NT2/D1 (cell line): ENCODE data around the gene PAFAH1B1.
"Not testable (repeated sequence)": the region's sequence is repeated elsewhere in the genome, so short reads cannot be mapped to it uniquely, and the experiment has no call there.

ENCODE experiments used
- SUZ12 ChIP-seq: IDR thresholded peaks from 2 replicates; pipeline ENCODE4 v1.6.1; 2011; ENCODE audit not compliant: insufficient read length, insufficient read depth; ENCODE audit errors: extremely low read depth
- YY1 ChIP-seq: IDR thresholded peaks from 2 replicates; pipeline ENCODE4 v1.6.1; 2011; ENCODE audit not compliant: insufficient read length, insufficient read depth
- ZNF274 ChIP-seq: IDR thresholded peaks from 2 replicates; pipeline ENCODE4 v1.6.1; 2011; ENCODE audit warnings: mild to moderate bottlenecking, low read depth, low read length

- TF ChIP-seq ZNF274, YY1, SUZ12: not testable (repeated sequence)
These were observed 65.9 kb downstream of the PAFAH1B1 start for GRCh38 chr17:2659337-2659736.
